Osteoblast (primary cell): ENCODE measurements around the gene SUMO3. TPM values are rescaled to one million over a fixed set of nuclear protein-coding genes. Genes with fewer than 3 reads are reported as not detected.

Experiments
- DNase-seq: peaks from one replicate; pipeline ENCODE4 v3.0.0; 2011; ENCODE audit warnings: low spot score, mixed read lengths; ENCODE audit not compliant: insufficient read length; ENCODE audit errors: missing footprints
- H2AFZ ChIP-seq: 2 replicates; pipeline ENCODE4 v1.6.0; 2011; ENCODE audit warnings: mild to moderate bottlenecking, low read length
- H3K27ac ChIP-seq: 2 replicates; pipeline ENCODE4 v1.5.1; 2011; ENCODE audit warnings: mild to moderate bottlenecking, low read depth, low read length, moderate library complexity
- H3K27me3 ChIP-seq: 2 replicates; pipeline ENCODE4 v1.6.0; 2012; ENCODE audit warnings: mild to moderate bottlenecking, control low read depth, inconsistent platforms, low read length, moderate library complexity; ENCODE audit not compliant: insufficient read depth
- H3K36me3 ChIP-seq: 2 replicates; pipeline ENCODE4 v1.5.1; 2011; ENCODE audit warnings: mild to moderate bottlenecking, low read length, control low read depth, moderate library complexity; ENCODE audit not compliant: insufficient read depth
- H3K4me1 ChIP-seq: 2 replicates; pipeline ENCODE4 v1.5.1; 2011; ENCODE audit warnings: mild to moderate bottlenecking, low read length, control low read depth, moderate library complexity; ENCODE audit not compliant: insufficient read depth
- H3K4me2 ChIP-seq: 2 replicates; pipeline ENCODE4 v1.6.0; 2011; ENCODE audit warnings: mild to moderate bottlenecking, low read length; ENCODE audit not compliant: insufficient read depth
- H3K4me3 ChIP-seq: fragments of 200-600 bp; sonication (generic); 3 replicates; pipeline ENCODE4 v1.5.1; 2012; ENCODE audit warnings: mild to moderate bottlenecking, low read length, inconsistent platforms; ENCODE audit not compliant: insufficient read depth
- H3K79me2 ChIP-seq: 2 replicates; pipeline ENCODE4 v1.6.0; 2012; ENCODE audit warnings: mild to moderate bottlenecking, low read length, control low read depth, inconsistent platforms; ENCODE audit not compliant: insufficient read depth
- H3K9me3 ChIP-seq: 2 replicates; pipeline ENCODE4 v1.5.1; 2011; ENCODE audit warnings: low read depth, low read length, control low read depth
- H4K20me1 ChIP-seq: 2 replicates; pipeline ENCODE4 v1.6.0; 2012; ENCODE audit warnings: mild to moderate bottlenecking, low read length, control low read depth; ENCODE audit not compliant: insufficient read depth
- CTCF ChIP-seq: IDR thresholded peaks from 2 replicates; pipeline ENCODE4 v1.5.1; 2011; ENCODE audit warnings: mild to moderate bottlenecking, low read depth, low read length, moderate library complexity; ENCODE audit errors: extremely low read depth
- total RNA-seq: library from RNA; depleted of rRNA; stranded (reverse); fragments of >200 nt; gene quantifications from 2 replicates; pipeline ENCODE4 v1.2.3, GENCODE V29; 2012

The SUMO3 gene
- total RNA-seq, 1 donor = 80.7 TPM

- no peaks in the 10 kb centered on the region for H3K9me3 ChIP-seq
- peaks cover 19% of the 10 kb centered on the region for H3K4me1 ChIP-seq
- H3K36me3 ChIP-seq = peaks cover 45% of the 10 kb centered on the region
- peak overlapping the region; percentile 91 for H3K4me2 ChIP-seq
- no peak overlapping the region for H3K27ac ChIP-seq
- no peaks in the 10 kb centered on the region for H3K27me3 ChIP-seq
- H3K79me2 ChIP-seq = peaks cover 76% of the 10 kb centered on the region
- TF ChIP-seq CTCF = peak; percentile 50
- peak; percentile 68 for DNase-seq
- H2AFZ ChIP-seq = no peak overlapping the region
- peaks cover 39% of the 10 kb centered on the region for H4K20me1 ChIP-seq
- peak overlapping the region; percentile 96 for H3K4me3 ChIP-seq
These were observed 17.8 kb downstream of the SUMO3 start for GRCh38 chr21:44800103-44800502.

GRCh38 chr21:44799646-44800045 is 18.2 kb downstream of the SUMO3 start:
- no peak for TF ChIP-seq CTCF
- no peak overlapping the region for H3K27ac ChIP-seq
- no peak for DNase-seq
- H2AFZ ChIP-seq = no peak overlapping the region
- H3K4me3 ChIP-seq = no peak overlapping the region
- peaks cover 19% of the 10 kb centered on the region for H3K4me1 ChIP-seq
- H3K79me2 ChIP-seq = peaks cover 76% of the 10 kb centered on the region
- peaks cover 40% of the 10 kb centered on the region for H3K36me3 ChIP-seq
- H3K27me3 ChIP-seq = no peaks in the 10 kb centered on the region
- H3K9me3 ChIP-seq = no peaks in the 10 kb centered on the region
- no peak overlapping the region for H3K4me2 ChIP-seq
- H4K20me1 ChIP-seq = peaks cover 40% of the 10 kb centered on the region

GRCh38 chr21:44797775-44798174 is 20.1 kb downstream of the SUMO3 start:
- H3K4me2 ChIP-seq = no peak overlapping the region
- TF ChIP-seq CTCF = no peak
- no peaks in the 10 kb centered on the region for H3K27me3 ChIP-seq
- no peak overlapping the region for H2AFZ ChIP-seq
- H3K27ac ChIP-seq = no peak overlapping the region
- no peak overlapping the region for H3K4me3 ChIP-seq
- peaks cover 17% of the 10 kb centered on the region for H3K4me1 ChIP-seq
- no peaks in the 10 kb centered on the region for H3K9me3 ChIP-seq
- peaks cover 90% of the 10 kb centered on the region for H3K79me2 ChIP-seq
- DNase-seq = no peak
- peaks cover 49% of the 10 kb centered on the region for H4K20me1 ChIP-seq
- H3K36me3 ChIP-seq = peaks cover 29% of the 10 kb centered on the region

GRCh38 chr21:44795342-44795741 is 22.5 kb downstream of the SUMO3 start:
- peaks cover 97% of the 10 kb centered on the region for H3K79me2 ChIP-seq
- no peak for TF ChIP-seq CTCF
- H2AFZ ChIP-seq = no peak overlapping the region
- no peak overlapping the region for H3K27ac ChIP-seq
- H3K4me3 ChIP-seq = no peak overlapping the region
- peaks cover 7% of the 10 kb centered on the region for H3K4me1 ChIP-seq
- H3K27me3 ChIP-seq = no peaks in the 10 kb centered on the region
- peaks cover 33% of the 10 kb centered on the region for H3K36me3 ChIP-seq
- no peaks in the 10 kb centered on the region for H3K9me3 ChIP-seq
- DNase-seq = no peak
- H4K20me1 ChIP-seq = peaks cover 65% of the 10 kb centered on the region
- H3K4me2 ChIP-seq = no peak overlapping the region
